ENCODE results near the gene SLC25A17. TPM values are rescaled to one million over a fixed set of nuclear protein-coding genes. Genes with fewer than 3 reads are reported as not detected.

Gene SLC25A17
- total RNA-seq, 1 donor from 2014 or later = 62.1 TPM

DNA sequence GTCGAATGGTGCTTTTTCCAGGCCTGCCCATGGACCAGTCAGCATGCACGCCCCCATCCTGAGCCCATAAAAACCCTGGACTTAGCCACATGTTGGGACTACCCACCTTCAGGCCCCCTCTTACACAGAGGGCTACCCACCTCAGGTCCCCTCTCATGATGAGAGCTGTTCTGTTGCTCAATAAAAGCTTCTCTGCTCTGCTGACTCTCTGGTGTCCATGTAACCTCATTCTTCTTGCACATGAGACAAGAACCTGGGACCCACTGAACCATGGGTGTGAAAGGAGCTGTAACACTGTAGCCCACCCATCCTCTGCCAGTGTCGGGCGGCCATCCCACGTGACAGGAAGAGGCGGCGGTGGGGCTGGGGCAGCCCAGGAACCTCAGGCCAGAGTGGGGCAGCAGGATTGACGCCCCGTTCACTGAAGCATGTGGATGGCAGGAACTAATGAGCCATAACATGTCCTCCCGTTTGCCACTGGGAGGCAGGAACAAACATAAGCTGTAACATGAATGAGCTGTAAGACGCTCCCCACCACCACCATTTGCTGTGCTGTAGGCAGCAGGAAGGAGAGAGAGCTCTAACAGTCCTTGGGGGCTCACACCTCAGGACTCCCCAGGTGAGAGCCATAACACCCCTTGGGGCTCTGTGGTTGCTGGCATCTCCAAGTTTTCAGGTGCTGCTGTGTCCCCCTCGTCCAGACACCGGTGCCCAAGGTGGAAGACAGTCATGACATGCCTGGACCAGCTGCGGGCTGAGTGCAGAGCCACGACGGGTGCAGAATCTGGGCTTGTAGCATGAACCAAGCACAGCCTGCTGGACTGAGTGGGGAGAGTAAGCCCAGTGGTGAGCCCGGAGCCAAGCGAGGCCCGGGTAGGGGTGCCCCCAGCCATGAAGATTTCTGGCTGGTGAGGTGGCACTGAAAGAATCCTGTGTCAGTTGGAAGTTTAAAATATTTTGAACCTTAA, 70.5 kb downstream of the SLC25A17 start:
- intact Hi-C loops (cut with DNase I) = no loop called here
- Histone ChIP-seq H3K36me3 (no peaks in the 10 kb centered on the region), H3K4me1 (no peaks in the 10 kb centered on the region), H3K27ac (no peak overlapping the region), H3K27me3 (no peaks in the 10 kb centered on the region), H3K9me3 (no peaks in the 10 kb centered on the region), H3K4me3 (no peak overlapping the region)
- no peak for DNase-seq (ENCODE audit: low spot score in 2 of 2)
- TF ChIP-seq, protein P1, sequence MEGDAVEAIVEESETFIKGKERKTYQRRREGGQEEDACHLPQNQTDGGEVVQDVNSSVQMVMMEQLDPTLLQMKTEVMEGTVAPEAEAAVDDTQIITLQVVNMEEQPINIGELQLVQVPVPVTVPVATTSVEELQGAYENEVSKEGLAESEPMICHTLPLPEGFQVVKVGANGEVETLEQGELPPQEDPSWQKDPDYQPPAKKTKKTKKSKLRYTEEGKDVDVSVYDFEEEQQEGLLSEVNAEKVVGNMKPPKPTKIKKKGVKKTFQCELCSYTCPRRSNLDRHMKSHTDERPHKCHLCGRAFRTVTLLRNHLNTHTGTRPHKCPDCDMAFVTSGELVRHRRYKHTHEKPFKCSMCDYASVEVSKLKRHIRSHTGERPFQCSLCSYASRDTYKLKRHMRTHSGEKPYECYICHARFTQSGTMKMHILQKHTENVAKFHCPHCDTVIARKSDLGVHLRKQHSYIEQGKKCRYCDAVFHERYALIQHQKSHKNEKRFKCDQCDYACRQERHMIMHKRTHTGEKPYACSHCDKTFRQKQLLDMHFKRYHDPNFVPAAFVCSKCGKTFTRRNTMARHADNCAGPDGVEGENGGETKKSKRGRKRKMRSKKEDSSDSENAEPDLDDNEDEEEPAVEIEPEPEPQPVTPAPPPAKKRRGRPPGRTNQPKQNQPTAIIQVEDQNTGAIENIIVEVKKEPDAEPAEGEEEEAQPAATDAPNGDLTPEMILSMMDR (IDR thresholded peaks at IDR 0.05) = no peak

DNA sequence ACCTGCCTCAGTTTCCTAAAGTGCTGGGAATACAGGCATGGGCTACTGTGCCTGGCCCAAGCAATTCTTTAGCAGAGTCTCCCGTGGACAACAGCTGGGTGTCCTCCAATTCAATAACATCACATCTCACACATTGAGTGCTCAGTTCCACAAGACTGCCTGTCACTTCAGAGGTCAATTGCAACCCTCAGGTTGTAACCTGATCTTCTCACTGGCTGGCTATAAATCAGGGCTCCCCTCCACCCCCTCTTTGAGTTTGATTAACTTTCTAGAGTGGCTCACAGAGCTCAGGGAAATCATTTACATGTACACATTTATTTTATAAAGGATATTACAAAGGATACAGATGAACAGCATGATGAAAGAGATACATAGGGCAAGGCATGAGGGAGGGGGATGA, 71.8 kb downstream of the SLC25A17 start:
- Histone ChIP-seq H3K36me3 (no peaks in the 10 kb centered on the region), H3K4me1 (no peaks in the 10 kb centered on the region), H3K27ac (no peak overlapping the region), H3K4me3 (no peak overlapping the region), H3K9me3 (no peaks in the 10 kb centered on the region), H3K27me3 (no peaks in the 10 kb centered on the region)
- no peak for DNase-seq (ENCODE audit: low spot score in 2 of 2)
- TF ChIP-seq, protein P1 (IDR thresholded peaks at IDR 0.05) = no peak
- intact Hi-C loops (cut with DNase I) = no loop called here

DNA sequence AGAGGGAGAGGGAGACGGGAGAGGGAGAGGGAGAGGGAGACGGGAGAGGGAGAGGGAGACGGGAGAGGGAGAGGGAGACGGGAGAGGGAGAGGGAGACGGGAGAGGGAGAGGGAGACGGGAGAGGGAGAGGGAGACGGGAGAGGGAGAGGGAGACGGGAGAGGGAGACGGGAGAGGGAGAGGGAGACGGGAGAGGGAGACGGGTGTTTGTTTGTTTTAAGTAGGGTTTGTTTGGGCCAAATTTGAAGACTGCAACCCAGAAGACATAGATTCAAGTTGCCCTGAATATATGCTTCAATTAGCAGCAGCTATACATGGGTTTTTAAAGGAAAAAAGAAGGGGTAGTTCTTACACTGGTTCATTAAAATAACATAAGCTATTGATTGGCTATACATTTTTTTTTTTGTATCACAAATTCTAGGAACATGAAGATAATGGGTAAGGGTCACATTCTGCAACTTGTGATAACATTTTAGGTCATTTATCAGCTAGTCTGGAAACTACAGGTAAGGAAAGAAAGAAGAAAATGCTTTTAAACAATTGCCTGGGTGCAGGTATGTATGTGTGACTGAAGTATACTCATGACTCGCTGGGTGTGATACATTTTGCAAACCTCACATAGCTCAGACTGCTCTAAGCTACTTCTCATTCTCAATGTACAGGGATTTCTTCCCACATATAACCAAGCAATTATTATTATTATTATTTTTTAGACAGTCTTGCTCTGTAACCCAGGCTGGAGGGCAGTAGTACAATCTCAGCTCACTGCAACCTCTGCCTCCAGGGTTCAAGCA, 72.5 kb downstream of the SLC25A17 start:
- H3K27ac ChIP-seq = no peak overlapping the region
- H3K9me3 ChIP-seq = no peaks in the 10 kb centered on the region
- no peaks in the 10 kb centered on the region for H3K36me3 ChIP-seq
- DNase-seq (ENCODE audit: low spot score in 2 of 2) = no peak
- intact Hi-C loops (cut with DNase I) = no loop called here
- H3K4me3 ChIP-seq = no peak overlapping the region
- H3K27me3 ChIP-seq = no peaks in the 10 kb centered on the region
- no peaks in the 10 kb centered on the region for H3K4me1 ChIP-seq
- TF ChIP-seq, protein P1 (IDR thresholded peaks at IDR 0.05) = no peak

DNA sequence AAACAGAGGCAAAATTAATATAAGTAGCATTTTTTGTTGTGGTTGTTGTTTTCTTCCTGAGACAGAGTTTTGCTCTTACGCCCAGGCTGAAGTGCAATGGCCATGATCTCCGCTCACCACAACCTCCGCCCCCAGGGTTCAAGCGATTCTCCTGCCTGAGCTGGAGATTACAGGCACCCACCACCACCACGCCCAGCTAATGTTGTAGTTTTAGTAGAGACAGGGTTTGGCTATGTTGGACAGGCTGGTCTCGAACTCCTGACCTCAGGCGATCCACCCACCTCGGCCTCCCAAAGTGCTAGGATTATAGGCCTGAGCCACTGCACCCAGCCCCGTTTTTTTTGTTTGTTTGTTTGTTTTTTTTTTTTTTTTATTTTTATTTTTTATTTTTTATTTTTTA, 75.4 kb downstream of the SLC25A17 start:
- Histone ChIP-seq H3K27ac (no peak overlapping the region), H3K4me3 (no peak overlapping the region), H3K9me3 (no peaks in the 10 kb centered on the region), H3K27me3 (no peaks in the 10 kb centered on the region), H3K4me1 (no peaks in the 10 kb centered on the region), H3K36me3 (no peaks in the 10 kb centered on the region)
- TF ChIP-seq, protein P1 (IDR thresholded peaks at IDR 0.05) = no peak
- intact Hi-C loops (cut with DNase I) = no loop called here
- DNase-seq (ENCODE audit: low spot score in 2 of 2) = no peak

DNA sequence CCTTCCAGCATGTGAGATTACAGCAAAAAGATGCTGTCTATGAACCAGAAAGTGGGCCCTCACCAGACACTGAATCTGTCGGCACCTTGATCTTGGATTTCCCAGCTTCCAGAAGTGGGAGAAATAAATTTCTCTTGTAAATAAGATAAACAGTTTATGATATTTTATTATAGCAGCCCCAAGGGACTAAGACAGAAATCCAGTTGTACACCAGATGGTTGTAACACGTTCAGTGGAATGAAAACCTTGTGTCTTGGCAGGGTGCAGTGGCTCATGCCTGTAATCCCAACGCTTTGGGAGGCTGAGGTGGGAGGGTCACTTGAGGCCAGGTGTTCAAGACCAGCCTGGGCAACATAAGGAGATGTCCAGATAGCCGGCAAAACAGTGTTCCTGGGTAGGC, 78.0 kb downstream of the SLC25A17 start:
- H3K27me3 ChIP-seq = no peaks in the 10 kb centered on the region
- H3K9me3 ChIP-seq = no peaks in the 10 kb centered on the region
- H3K4me3 ChIP-seq = no peak overlapping the region
- H3K36me3 ChIP-seq = no peaks in the 10 kb centered on the region
- H3K4me1 ChIP-seq = no peaks in the 10 kb centered on the region
- H3K27ac ChIP-seq = no peak overlapping the region
- TF ChIP-seq, protein P1 (IDR thresholded peaks at IDR 0.05) = no peak
- intact Hi-C loops (cut with DNase I) = no loop called here
- no peak for DNase-seq (ENCODE audit: low spot score in 2 of 2)

All from ascending aorta (tissue), 2 donors.